Activated effector memory CD4-positive, alpha-beta T cell treated with Interleukin-2 at 50 U/mL for 16 hours (primary cell): Measurements from ENCODE around the gene ATP2C1.
"Not testable (repeated sequence)": the region's sequence is repeated elsewhere in the genome, so short reads cannot be mapped to it uniquely, and the experiment has no call there.

Experiments
- DNase-seq: peaks from one replicate; pipeline ENCODE4 v3.0.0-alpha.2; 2020

Gene ATP2C1

GRCh38 chr3:130948001-130948773, 54.3 kb downstream of the ATP2C1 start:
- DNase-seq, result no peak

GRCh38 chr3:130948929-130949328, 55.0 kb downstream of the ATP2C1 start:
- no peak for DNase-seq

GRCh38 chr3:130950124-130950523, 56.2 kb downstream of the ATP2C1 start:
- no peak for DNase-seq

- DNase-seq, result no peak
Measured at GRCh38 chr3:130950641-130951040, 56.8 kb downstream of the ATP2C1 start.

- DNase-seq, result no peak
Measured at GRCh38 chr3:130955481-130955880, 61.6 kb downstream of the ATP2C1 start.

- DNase-seq, result no peak
Measured at GRCh38 chr3:130956281-130956680, 62.4 kb downstream of the ATP2C1 start.

GRCh38 chr3:130956721-130957120, 62.8 kb downstream of the ATP2C1 start:
- no peak for DNase-seq

- no peak for DNase-seq
Measured at GRCh38 chr3:130960139-130960795, 66.4 kb downstream of the ATP2C1 start.

GRCh38 chr3:130961458-130961857, 67.6 kb downstream of the ATP2C1 start:
- DNase-seq, result no peak

GRCh38 chr3:130963444-130963843, 69.6 kb downstream of the ATP2C1 start:
- no peak for DNase-seq

- no peak for DNase-seq
Measured at GRCh38 chr3:130963878-130964277, 70.0 kb downstream of the ATP2C1 start.

GRCh38 chr3:130967281-130967680, 73.4 kb downstream of the ATP2C1 start:
- DNase-seq, result no peak

- no peak for DNase-seq
Measured at GRCh38 chr3:130968221-130968620, 74.3 kb downstream of the ATP2C1 start.

- DNase-seq, result no peak
Measured at GRCh38 chr3:130969621-130970020, 75.7 kb downstream of the ATP2C1 start.

- DNase-seq, result no peak
Measured at GRCh38 chr3:130971208-130971607, 77.3 kb downstream of the ATP2C1 start.

- not testable (repeated sequence) for DNase-seq
Measured at GRCh38 chr3:130972592-130972991, 78.7 kb downstream of the ATP2C1 start.

GRCh38 chr3:130973406-130973805, 79.5 kb downstream of the ATP2C1 start:
- no peak for DNase-seq

- no peak for DNase-seq
Measured at GRCh38 chr3:130974201-130974600, 80.3 kb downstream of the ATP2C1 start.

GRCh38 chr3:130975251-130975650, 81.4 kb downstream of the ATP2C1 start:
- DNase-seq, result no peak

GRCh38 chr3:130976706-130977105, 82.8 kb downstream of the ATP2C1 start:
- no peak for DNase-seq

- DNase-seq, result no peak
Measured at GRCh38 chr3:130979117-130979516, 85.2 kb downstream of the ATP2C1 start.

GRCh38 chr3:130981469-130981868, 87.6 kb downstream of the ATP2C1 start:
- no peak for DNase-seq

- no peak for DNase-seq
Measured at GRCh38 chr3:130990282-130990681, 96.4 kb downstream of the ATP2C1 start.

- no peak for DNase-seq
Measured at GRCh38 chr3:130991126-130991525, 97.2 kb downstream of the ATP2C1 start.

- DNase-seq, result no peak
Measured at GRCh38 chr3:130992344-130992743, 98.5 kb downstream of the ATP2C1 start.
